Measurements from ENCODE around the gene MS4A10. TPM values are rescaled to one million over a fixed set of nuclear protein-coding genes. Genes with fewer than 3 reads are reported as not detected.

MS4A10 gene
- total and polyA plus RNA-seq, 4 donors, result not detected

GRCh38 chr11:60790726-60791125 lies 5.6 kb downstream of the MS4A10 start:
- H3K4me3 ChIP-seq (ENCODE audit: low read depth in 1 of 3, low read length in 3 of 3), result no peak overlapping the region
- no peak overlapping the region for H3K27ac ChIP-seq (ENCODE audit: low read depth in 1 of 2, low read length in 2 of 2)
- no peaks in the 10 kb centered on the region for H3K4me1 ChIP-seq (ENCODE audit: control insufficient read depth in 4 of 4, insufficient read depth in 4 of 4, low read length in 3 of 4)
- H3K27me3 ChIP-seq (ENCODE audit: control insufficient read depth in 4 of 4, insufficient read depth in 4 of 4, low read length in 3 of 4), result no peaks in the 10 kb centered on the region
- 90% methylated on average over 3 of the region's 3 CpGs for WGBS
- TF ChIP-seq NR2F2 (IDR thresholded peaks at IDR 0.05), result no peak
- TF ChIP-seq HNF4A (conservative IDR thresholded peaks at IDR 0.05), result no peak
- no peak for TF ChIP-seq HNF4G (IDR thresholded peaks at IDR 0.05)
- no peak for TF ChIP-seq CTCF (IDR thresholded peaks at IDR 0.05; ENCODE audit: low read depth, low read length, missing input control)
- no peaks in the 10 kb centered on the region for H3K9me3 ChIP-seq (ENCODE audit: control insufficient read depth in 4 of 4, low read length in 3 of 4)
- H3K36me3 ChIP-seq (ENCODE audit: control insufficient read depth in 4 of 4, insufficient read depth in 3 of 4, low read depth in 1 of 4, low read length in 3 of 4), result no peaks in the 10 kb centered on the region
- DNase-seq (ENCODE audit: low spot score), result no peak
- H3K9ac ChIP-seq (ENCODE audit: low read depth in 1 of 2, low read length in 2 of 2), result no peak overlapping the region

- no peak for TF ChIP-seq NR2F2 (IDR thresholded peaks at IDR 0.05)
- TF ChIP-seq GABPA (IDR thresholded peaks at IDR 0.05 in 1 of 2, conservative IDR thresholded peaks at IDR 0.05 in 1 of 2), result no peak
- no peak for TF ChIP-seq ATF3 (IDR thresholded peaks at IDR 0.05)
- no peak for TF ChIP-seq REST (IDR thresholded peaks at IDR 0.05)
- TF ChIP-seq JUND (IDR thresholded peaks at IDR 0.05), result no peak
- H3K4me1 ChIP-seq (ENCODE audit: control insufficient read depth in 4 of 4, insufficient read depth in 4 of 4, low read length in 3 of 4), result no peaks in the 10 kb centered on the region
- H3K27ac ChIP-seq (ENCODE audit: low read depth in 1 of 2, low read length in 2 of 2), result no peak overlapping the region
- H3K4me3 ChIP-seq (ENCODE audit: low read depth in 1 of 3, low read length in 3 of 3), result no peak overlapping the region
- DNase-seq (ENCODE audit: low spot score), result no peak
- no peaks in the 10 kb centered on the region for H3K27me3 ChIP-seq (ENCODE audit: control insufficient read depth in 4 of 4, insufficient read depth in 4 of 4, low read length in 3 of 4)
- H3K9me3 ChIP-seq (ENCODE audit: control insufficient read depth in 4 of 4, low read length in 3 of 4), result no peaks in the 10 kb centered on the region
- WGBS, result 88% methylated on average over 4 of the region's 4 CpGs
- H3K9ac ChIP-seq (ENCODE audit: low read depth in 1 of 2, low read length in 2 of 2), result no peak overlapping the region
- H3K36me3 ChIP-seq (ENCODE audit: control insufficient read depth in 4 of 4, insufficient read depth in 3 of 4, low read depth in 1 of 4, low read length in 3 of 4), result no peaks in the 10 kb centered on the region
These were observed 6.2 kb downstream of the MS4A10 start for GRCh38 chr11:60791153-60791933.

GRCh38 chr11:60792521-60792920 lies 7.4 kb downstream of the MS4A10 start:
- Histone ChIP-seq H3K27ac (ENCODE audit: low read depth in 1 of 2, low read length in 2 of 2) (no peak overlapping the region), H3K27me3 (ENCODE audit: control insufficient read depth in 4 of 4, insufficient read depth in 4 of 4, low read length in 3 of 4) (no peaks in the 10 kb centered on the region), H3K4me3 (ENCODE audit: low read depth in 1 of 3, low read length in 3 of 3) (no peak overlapping the region), H3K9me3 (ENCODE audit: control insufficient read depth in 4 of 4, low read length in 3 of 4) (no peaks in the 10 kb centered on the region), H3K9ac (ENCODE audit: low read depth in 1 of 2, low read length in 2 of 2) (no peak overlapping the region), H3K4me1 (ENCODE audit: control insufficient read depth in 4 of 4, insufficient read depth in 4 of 4, low read length in 3 of 4) (no peaks in the 10 kb centered on the region), H3K36me3 (ENCODE audit: control insufficient read depth in 4 of 4, insufficient read depth in 3 of 4, low read depth in 1 of 4, low read length in 3 of 4) (no peaks in the 10 kb centered on the region)
- 75% methylated on average over 3 of the region's 3 CpGs for WGBS
- no peak for DNase-seq (ENCODE audit: low spot score)
- no peak for TF ChIP-seq CTCF (IDR thresholded peaks at IDR 0.05; ENCODE audit: low read depth, low read length, missing input control)
- TF ChIP-seq ATF3 (IDR thresholded peaks at IDR 0.05), result no peak
- TF ChIP-seq MAX (IDR thresholded peaks at IDR 0.05), result no peak
- no peak for TF ChIP-seq ZBTB33 (IDR thresholded peaks at IDR 0.05)
- TF ChIP-seq FOXA1 (IDR thresholded peaks at IDR 0.05), result no peak
- no peak for TF ChIP-seq HNF4A (conservative IDR thresholded peaks at IDR 0.05)
- no peak for TF ChIP-seq NR2F2 (IDR thresholded peaks at IDR 0.05)
- no peak for TF ChIP-seq HNF4G (IDR thresholded peaks at IDR 0.05)
